ENCODE results near the gene CTSO.

- no peak for TF ChIP-seq ZFX (IDR thresholded peaks at IDR 0.05)
- TF ChIP-seq YY1 (IDR thresholded peaks at IDR 0.05; ENCODE audit: extremely low read depth, insufficient replicate concordance, low read depth, low read length) = no peak
- TF ChIP-seq MAX (IDR thresholded peaks at IDR 0.05) = no peak
- no peak for TF ChIP-seq CTCF (IDR thresholded peaks at IDR 0.05 in 2 of 3, conservative IDR thresholded peaks at IDR 0.05 in 1 of 3; ENCODE audit: borderline replicate concordance in 1 of 3, insufficient read depth in 1 of 3, low read depth in 2 of 3, low read length in 2 of 3)
Measured at GRCh38 chr4:155974476-155974749, 20.7 kb upstream of the CTSO start.

All from HCT116 (cell line).